Sigmoid colon (tissue), 4 donors: ENCODE data around the gene THNSL1.

ENCODE experiments used
- CTCF ChIP-seq, 4 experiments: fragments of 450-650 bp in 3 of 4; fragments of 200-600 bp in 1 of 4; IDR thresholded peaks; one replicate each; pipeline ENCODE4 v1.5.1; 2016 to 2019; ENCODE audit warnings: antibody characterized with exemption in 4 of 4, mild to moderate bottlenecking in 3 of 4, moderate library complexity in 2 of 4
- EP300 ChIP-seq, 4 donors: sonication (generic); formaldehyde crosslinking; IDR thresholded peaks; one replicate each; pipeline ENCODE4 v1.6.1; 2017; ENCODE audit warnings: antibody characterized with exemption in 4 of 4
- POLR2A ChIP-seq, 2 donors: fragments of 450-650 bp; IDR thresholded peaks; one replicate each; pipeline ENCODE4 v1.6.1; 2016; ENCODE audit warnings: antibody characterized with exemption in 2 of 2, mild to moderate bottlenecking in 2 of 2, moderate library complexity in 2 of 2

GRCh38 chr10:24966962-24967481 is 49.4 kb upstream of the THNSL1 start:
- TF ChIP-seq POLR2A (IDR thresholded peaks at IDR 0.05) (no peak), CTCF (IDR thresholded peaks at IDR 0.05) (no peak), EP300 (IDR thresholded peaks at IDR 0.05) (no peak)
